ENCODE results near the gene CLCN6.

- TF ChIP-seq, protein P1, sequence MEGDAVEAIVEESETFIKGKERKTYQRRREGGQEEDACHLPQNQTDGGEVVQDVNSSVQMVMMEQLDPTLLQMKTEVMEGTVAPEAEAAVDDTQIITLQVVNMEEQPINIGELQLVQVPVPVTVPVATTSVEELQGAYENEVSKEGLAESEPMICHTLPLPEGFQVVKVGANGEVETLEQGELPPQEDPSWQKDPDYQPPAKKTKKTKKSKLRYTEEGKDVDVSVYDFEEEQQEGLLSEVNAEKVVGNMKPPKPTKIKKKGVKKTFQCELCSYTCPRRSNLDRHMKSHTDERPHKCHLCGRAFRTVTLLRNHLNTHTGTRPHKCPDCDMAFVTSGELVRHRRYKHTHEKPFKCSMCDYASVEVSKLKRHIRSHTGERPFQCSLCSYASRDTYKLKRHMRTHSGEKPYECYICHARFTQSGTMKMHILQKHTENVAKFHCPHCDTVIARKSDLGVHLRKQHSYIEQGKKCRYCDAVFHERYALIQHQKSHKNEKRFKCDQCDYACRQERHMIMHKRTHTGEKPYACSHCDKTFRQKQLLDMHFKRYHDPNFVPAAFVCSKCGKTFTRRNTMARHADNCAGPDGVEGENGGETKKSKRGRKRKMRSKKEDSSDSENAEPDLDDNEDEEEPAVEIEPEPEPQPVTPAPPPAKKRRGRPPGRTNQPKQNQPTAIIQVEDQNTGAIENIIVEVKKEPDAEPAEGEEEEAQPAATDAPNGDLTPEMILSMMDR (IDR thresholded peaks at IDR 0.05; ENCODE audit: poor library complexity, severe bottlenecking): no peak
- TF ChIP-seq MXI1 (conservative IDR thresholded peaks at IDR 0.05; ENCODE audit: poor library complexity, severe bottlenecking) (no peak), TAF1 (IDR thresholded peaks at IDR 0.05; ENCODE audit: low read depth) (no peak), POLR2AphosphoS5 (IDR thresholded peaks at IDR 0.05) (no peak), EP300 (conservative IDR thresholded peaks at IDR 0.05; ENCODE audit: poor library complexity, severe bottlenecking) (no peak), RAD21 (conservative IDR thresholded peaks at IDR 0.05) (no peak)
Measured at GRCh38 chr1:11790880-11791715, 14.9 kb upstream of the CLCN6 start.
